GM19372 (cell line): Measurements from ENCODE around the gene EFNA5.
"Not testable (repeated sequence)": the region's sequence is repeated elsewhere in the genome, so short reads cannot be mapped to it uniquely, and the experiment has no call there.

Experiments used
- ATAC-seq: cut with Tn5 transposase; IDR thresholded peaks from one replicate; pipeline ENCODE4 v1.9.1; 2021; ENCODE audit warnings: mild to moderate bottlenecking, low read depth, moderate library complexity; ENCODE audit not compliant: unreplicated experiment

The EFNA5 gene

DNA sequence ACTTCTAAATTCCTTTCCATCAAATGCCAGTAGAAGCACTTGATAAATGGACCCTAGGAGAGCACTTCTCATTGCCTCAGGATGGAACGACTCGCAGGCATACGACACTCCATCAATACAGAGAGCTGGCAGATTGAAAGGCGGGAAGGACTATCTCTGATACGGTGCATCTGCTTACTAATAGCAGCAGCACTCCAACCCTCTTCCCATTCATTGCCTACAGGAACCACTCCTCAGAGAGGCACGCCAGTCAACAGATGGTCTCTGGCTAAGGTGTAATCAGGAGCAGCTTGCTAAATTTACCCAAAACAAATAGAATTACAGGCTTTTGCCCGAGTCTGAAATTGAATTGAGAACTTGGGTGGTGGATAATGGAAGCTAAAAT, 168.1 kb downstream of the EFNA5 start:
- ATAC-seq = no peak

DNA sequence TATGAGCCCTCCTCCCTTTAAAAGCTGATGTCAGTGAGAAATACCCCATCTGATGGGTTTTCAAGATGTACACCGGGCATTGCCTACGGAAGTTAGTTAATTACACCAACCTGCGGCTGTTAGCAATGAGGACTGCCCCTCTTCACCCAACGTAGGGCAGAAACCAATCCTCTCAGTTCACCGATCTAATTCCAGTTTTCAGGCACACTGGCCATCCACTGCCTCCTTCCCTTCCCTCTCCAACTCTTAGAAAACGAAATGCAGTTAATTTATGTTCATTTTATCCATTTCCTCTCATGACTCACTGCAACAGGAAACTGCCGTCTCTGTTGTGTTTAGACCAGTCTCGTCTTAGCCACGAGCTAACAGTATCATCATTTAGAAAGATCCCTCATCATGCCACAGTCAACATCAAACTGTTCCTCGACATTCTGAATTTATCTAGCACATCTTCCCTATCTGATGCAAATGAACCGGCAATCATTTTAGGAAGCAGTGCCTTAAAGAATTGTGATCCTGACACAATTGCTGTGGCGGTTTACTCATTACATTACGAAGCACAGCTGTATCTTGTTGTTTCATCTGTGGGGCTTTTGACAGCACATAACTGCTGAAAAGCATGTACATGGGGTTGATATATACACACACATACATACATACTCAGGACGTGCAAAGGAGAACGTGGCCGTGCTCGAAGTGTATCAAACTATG, 168.6 kb downstream of the EFNA5 start:
- ATAC-seq = no peak

DNA sequence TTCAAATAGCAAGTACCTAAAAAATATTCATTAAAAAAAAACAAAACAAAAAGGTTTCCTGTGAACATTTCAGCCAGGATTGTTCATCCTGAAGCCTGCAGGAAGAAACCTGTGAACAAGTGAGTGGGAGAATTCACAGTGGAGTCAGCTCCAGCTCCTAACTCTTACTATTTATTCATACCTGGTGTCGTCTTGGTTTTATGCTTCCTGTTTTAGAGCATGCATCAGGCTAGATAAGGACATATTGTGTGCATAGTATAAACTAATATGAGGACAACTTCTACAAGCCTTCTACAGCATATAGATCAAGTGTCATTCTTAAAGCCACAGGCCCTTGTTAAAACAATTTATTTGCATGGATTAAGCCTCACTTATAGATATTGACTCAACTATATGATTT, 169.9 kb downstream of the EFNA5 start:
- ATAC-seq = no peak

DNA sequence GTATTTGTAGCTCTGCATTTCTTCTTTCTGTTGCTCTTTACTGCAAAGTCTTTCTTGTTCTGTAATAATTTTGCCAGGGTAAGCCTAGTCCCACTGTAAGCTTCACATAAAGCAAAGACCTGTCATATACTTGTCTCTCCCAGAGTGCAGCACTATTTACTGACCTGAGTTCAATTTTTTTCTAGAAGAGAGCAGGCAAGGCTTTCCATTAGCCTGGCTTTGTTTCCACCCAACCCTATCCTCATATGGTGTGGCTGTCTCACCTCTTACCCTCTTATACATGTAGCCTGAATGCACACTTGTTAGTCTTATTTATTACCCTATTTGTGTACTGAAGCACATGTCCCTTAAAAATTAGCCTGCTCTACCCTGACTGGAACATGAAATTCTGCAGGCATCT, 170.4 kb downstream of the EFNA5 start:
- no peak for ATAC-seq

DNA sequence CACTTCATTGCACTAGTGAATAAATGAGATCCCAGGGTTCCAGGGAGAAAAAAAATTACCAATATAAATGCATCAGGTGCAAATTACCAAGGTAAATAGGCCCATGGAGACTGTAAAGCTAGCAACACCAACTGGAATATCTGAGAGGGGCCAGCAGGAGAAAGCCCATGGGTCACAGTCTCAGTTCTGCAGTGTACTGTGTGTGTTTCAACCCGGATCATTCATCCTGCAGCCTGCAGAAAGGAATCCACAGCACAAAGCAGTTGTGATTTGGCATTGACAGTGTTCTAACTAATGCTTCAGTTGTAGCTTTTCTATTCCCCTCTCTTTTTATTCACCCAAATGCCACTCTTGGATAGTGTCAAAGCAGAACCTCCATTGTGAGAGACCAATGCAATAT, 171.0 kb downstream of the EFNA5 start:
- ATAC-seq = no peak

DNA sequence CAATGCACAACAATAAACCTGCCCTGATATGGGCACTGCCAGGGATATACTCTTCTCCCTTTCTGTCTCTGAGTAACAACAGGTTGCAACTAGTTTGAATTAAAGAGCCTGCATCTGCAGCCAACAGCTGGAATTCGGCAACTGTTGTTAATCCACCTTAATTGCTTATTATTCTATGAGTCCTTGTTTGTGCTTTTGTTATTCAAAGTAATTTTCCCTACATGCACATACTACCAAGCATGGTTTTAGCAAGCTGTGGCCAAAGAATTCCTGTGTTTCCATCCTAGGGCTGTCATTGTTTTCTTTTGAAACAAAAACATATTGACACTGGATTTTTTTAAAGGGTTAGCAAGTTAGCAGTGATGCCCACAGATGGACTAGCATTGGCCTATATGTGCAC, 171.5 kb downstream of the EFNA5 start:
- no peak for ATAC-seq

DNA sequence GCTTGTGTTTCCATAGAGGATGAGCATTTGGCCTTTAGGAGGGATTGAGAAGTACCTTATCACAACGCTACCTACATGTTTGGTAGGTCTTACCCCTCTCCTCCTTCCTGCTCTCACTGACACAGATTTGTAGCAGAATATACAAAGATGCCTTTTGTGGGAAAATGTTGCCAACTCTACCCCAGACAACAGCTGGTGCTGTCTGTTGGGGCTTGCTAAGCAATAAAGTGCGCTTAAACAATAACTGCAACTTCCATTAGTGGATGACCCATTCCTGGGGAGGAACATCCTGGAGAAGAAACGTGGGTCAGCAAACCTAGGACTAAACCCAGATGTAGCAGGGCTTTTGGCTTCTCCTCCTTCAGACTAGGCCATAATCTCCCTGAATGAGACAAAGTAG, 174.3 kb downstream of the EFNA5 start:
- no peak for ATAC-seq

DNA sequence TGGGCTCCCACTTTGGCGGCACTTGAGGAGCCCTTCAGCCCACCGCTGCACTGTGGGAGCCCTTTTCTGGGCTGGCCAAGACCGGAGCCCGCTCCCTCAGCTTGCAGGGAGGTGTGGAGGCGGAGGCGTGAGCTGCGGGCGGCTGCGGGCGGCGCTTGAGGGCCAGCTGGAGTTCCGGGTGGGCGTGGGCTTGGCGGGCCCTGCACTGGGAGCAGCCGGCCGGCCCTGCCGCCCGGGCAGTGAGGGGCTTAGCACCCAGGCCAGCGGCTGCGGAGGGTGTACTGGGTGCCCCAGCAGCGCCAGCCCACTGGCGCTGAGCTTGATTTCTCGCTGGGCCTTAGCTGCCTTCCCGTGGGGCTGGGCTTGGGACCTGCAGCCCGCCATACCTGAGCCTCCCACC, 176.6 kb downstream of the EFNA5 start:
- not testable (repeated sequence) for ATAC-seq

DNA sequence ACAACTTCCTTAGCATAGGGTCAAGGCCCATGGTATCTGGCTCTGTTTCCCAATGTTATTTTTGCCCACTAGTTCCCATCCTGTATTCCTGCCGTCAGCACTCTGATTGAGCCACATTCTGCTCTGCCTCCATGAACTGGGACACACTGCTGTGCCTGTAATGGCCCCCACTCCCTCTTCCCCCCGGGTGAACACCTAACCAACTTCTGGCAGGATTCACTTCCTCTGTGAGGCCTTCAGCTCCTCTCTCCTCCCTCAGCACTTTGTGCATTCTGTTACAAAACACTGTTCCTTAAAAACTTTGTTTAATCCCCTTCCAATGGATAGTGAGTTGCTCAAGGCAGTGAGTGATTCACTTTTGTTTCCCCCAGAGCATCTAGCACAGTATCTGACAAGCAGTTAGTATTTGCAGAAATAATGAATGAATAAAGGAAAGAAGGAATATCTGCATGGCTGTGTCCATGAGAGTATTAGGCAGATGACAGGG, 183.6 kb downstream of the EFNA5 start:
- no peak for ATAC-seq

DNA sequence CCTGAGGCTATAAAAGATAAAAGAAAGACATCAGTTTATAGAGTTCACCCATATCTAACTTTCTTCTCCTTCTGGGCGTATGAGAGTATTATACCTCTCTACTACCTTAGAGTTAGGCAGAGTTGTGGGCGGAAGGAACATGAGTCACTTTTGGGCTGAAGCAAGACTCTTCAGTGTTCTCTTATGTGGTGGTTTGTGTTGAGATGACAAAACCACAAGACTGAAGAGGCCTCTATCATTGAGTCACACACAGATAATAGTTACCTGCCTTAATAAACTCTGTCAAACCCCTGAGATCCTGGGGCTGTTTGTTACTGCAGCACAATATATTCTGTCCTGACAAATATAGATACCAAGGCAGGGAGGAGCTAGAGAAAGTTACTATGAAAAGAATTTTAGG, 184.2 kb downstream of the EFNA5 start:
- peak; percentile 64 for ATAC-seq

DNA sequence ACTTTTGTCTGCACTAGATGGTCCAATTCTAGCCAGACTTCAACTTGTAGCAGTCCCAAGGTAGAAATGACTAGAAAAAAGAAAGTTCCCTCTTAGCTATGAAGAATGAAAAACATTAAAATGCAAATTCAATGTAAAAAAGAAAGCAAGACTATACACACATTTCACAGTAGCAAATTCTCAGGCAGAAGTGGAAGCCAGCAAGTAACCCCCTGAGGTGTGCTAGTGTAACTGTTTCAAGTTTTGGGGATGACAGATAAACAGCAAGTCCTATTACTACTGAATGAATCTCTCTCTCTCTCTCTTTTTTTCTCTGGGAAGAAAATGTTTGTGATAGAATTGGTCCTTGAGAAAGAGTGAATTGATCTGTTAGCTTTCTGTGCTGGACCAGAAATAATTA, 185.6 kb downstream of the EFNA5 start:
- no peak for ATAC-seq

DNA sequence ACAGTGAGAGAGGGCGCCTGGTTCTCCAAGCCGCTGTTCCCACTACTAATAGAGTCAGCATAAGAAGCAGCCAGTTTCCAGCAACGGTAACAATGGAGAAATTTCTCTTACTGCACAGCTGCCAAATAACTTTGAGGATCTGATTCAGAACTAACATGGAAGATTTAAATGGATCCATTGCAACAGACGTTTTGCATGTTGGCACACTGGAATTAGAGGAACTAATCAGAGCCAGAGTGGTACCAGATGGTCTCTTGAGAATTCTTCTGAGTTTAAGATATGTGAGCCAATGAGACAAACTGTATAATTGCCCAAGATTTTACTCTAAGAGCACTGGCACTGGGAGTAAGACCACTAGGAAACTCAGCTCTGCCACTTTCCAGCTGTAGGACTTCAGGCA, 186.5 kb downstream of the EFNA5 start:
- ATAC-seq = no peak

DNA sequence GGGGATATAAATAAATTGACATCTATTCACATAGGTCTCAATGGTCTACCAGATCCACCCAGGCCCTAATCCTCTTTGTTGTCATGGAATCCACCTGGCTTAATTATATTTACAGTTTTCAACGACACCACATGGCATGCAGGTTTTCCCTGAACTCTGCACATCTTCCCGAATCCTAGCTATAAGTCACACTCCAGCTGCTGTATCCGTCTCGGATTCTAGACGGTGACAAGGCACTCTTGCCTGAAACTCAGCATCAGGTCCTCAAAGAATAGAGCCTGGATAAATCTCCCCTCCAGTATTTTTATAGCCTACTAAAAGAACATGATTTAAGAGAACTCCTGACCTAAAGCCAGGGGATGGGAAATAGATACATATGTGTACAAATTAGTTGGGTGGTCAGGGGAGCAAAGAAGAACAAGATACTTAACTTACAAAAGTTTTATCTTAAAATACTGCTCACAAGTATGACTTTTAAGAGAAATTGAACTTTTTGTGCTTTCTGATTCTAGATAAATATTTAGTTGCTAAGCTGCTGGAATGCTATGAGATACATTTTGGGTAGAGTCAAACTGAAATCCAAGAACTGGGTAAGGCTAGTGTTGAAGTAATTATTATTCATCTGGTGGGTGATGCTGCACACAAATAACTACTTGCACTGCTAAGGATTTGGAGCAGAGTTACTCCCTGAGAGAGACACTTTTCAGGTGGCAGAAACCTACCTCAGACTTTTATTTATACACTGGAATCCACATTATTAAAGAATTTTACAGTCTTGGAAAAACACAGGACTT, 187.3 kb downstream of the EFNA5 start:
- no peak for ATAC-seq

DNA sequence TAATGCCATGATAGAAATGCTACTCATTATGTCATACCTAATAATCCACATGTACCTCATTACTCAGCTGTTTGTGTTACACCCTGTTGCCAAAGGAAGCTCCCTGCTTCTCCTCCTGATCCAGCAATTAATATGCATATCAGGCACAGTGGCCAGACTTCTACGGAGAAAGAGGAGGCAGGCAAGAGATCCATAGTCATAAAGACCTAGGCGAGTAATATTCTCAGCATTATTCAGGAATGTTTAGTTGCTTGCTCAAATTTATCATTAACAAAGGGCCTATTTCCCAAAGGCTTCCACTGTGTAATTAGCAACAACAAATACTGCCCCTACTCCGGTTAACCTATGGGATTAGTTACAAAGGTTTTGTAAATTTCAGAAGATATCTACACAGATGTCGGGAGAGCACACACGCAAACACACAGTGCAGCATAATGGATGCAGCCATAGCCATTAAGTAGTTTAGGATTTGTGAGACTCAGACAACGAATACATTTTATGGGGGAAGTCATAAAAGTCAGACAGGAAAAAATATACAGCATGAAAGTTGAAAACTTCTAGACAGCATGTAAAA, 192.6 kb downstream of the EFNA5 start:
- ATAC-seq = no peak

DNA sequence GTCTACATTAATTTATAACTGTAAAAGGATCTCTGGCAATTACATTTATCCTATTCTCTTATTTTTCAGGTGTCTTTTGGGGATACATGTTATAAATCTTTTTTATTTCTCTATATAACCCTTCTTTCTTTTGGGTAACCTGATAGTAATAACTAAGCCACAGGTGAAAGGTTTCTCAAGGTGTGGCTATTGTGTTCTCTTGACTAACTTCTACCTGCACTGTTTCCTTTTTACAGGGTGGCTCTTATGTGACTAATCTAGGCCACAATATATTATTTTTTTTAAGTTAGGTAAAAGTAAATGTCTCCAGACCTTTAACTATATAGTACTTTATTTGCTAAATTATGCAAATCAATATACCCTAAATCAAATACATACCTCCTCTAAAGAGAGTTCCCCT, 193.2 kb downstream of the EFNA5 start:
- no peak for ATAC-seq

DNA sequence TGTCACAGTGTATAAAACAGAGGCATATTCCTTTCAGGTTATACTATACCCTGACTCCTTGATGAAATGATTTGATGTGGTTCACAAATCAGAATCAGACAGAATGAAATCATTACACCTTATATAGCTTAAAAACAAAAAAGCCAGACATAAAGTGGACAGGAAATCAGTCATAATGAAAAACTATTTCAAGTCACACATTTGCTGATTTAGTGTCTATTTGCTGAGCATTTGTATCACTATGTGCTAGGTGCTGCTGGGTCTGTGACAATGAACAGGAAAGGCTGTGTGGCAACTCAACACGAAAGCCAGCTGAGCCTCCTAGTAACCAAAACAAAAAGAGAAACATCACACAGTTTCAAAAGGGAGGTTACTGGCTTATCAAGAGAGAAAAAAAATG, 194.0 kb downstream of the EFNA5 start:
- ATAC-seq = peak; percentile 88

DNA sequence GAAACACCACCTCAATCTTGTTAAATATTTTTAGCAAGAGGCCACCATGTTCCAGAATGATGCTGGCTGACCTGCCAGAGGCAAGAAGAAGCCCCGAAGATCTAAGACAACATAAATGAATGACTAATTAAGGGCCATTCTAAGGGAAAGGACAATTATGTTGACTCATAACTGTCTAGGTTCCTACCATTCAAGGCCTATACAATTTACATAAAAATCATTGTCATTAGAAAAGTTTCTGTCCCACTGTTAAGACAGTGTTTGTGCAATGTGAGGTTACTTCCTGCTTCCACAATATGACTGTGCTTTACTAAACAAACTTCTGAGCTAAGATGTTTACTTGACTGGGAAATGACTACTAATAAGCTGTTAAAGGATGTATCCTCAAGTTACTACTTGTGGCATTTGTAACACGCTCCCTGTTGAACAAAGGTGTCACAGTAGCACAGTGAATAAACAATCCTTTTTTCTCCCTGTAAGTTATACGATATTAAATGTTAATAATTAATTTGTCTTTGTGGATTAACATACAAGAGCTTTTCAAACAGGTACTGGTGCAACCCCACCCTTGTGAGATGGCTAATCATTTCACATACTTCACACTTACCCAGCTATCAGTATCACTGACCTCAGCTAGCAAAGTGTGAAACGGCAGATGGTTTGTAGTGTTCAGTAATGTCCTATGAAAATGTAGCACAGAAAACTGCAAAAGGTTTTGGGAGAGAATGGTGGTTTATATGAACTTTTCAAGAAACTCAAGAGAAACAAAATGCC, 195.8 kb downstream of the EFNA5 start:
- ATAC-seq = no peak

DNA sequence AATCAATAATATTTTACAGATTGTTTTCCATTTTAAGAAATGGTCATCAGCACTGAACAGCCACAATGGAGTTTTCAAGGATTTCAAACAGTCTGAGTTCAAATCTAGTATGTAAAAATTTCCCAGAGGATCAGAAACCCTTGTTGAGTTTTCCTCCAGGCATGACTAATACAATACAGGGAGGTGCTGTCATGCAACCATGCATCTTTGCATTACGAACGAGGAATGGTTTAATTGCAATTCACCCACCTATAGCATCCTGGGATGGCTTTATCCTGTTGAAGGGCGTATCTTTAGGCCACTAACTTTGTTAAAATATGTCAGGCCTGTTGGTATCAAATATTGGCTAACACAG, 196.4 kb downstream of the EFNA5 start:
- no peak for ATAC-seq

DNA sequence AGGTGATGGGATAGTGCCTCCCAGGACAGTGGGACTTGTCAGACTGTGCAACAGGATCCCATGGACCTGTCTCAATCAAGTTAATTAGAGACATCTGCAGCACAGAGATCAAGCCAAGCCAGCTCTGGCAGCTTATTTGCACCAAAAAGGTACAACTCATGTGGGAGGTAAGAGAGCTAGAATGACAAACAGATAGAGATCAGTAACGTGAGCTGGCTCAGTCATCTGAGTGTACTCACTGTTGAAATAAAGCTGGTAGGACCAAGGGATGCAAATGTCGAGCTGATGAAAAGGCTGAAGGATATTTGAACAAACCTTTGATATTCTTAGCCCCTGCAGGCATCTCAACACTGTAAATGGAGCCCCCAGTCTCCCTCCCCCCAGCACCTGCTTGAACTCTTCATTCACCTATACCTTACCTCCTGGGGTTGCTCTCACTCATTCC, 198.1 kb downstream of the EFNA5 start:
- ATAC-seq = no peak

DNA sequence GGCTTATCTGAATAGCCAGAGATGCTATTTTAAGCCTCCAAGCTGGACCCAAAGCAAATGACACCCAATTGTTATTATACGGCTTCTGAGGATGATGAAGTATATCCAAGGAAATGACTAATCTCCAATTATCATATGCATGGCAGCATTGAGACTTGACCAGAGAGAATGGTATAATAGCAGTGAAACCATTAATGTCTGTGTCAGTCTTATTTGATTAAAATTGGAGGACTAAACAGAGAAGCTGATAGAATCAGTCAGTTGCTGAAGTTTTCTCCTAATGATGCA, 200.5 kb downstream of the EFNA5 start:
- no peak for ATAC-seq
